WTC11 (cell line): ENCODE measurements around the gene ATP6V1C2.

Experiments
- CTCF ChIP-seq: fragments of 200-600 bp; IDR thresholded peaks from 2 replicates; pipeline ENCODE4 v1.8.0; 2022; ENCODE audit warnings: antibody characterized with exemption
- IRF1 ChIP-seq: sonication (generic); formaldehyde crosslinking; IDR thresholded peaks from 2 replicates; pipeline ENCODE4 v1.8.0; 2023; ENCODE audit warnings: missing genetic modification reagents
- NFYB ChIP-seq: sonication (generic); formaldehyde crosslinking; conservative IDR thresholded peaks from 2 replicates; pipeline ENCODE4 v1.8.0; 2022; ENCODE audit warnings: low read depth, missing genetic modification reagents
- NR1H2 ChIP-seq: sonication (generic); formaldehyde crosslinking; IDR thresholded peaks from 2 replicates; pipeline ENCODE4 v1.9.0; 2021; ENCODE audit warnings: mild to moderate bottlenecking, moderate library complexity, missing genetic modification reagents
- NR3C1 ChIP-seq: sonication (generic); formaldehyde crosslinking; conservative IDR thresholded peaks from 2 replicates; pipeline ENCODE4 v1.8.1; 2023; ENCODE audit warnings: low read depth, mild to moderate bottlenecking, missing genetic modification reagents
- SMAD3 ChIP-seq: sonication (generic); formaldehyde crosslinking; IDR thresholded peaks from 2 replicates; pipeline ENCODE4 v1.8.0; 2022; ENCODE audit warnings: missing genetic modification reagents, mild to moderate bottlenecking, borderline replicate concordance
- TEAD4 ChIP-seq: sonication (generic); formaldehyde crosslinking; IDR thresholded peaks from 2 replicates; pipeline ENCODE4 v1.8.0; 2022; ENCODE audit warnings: mild to moderate bottlenecking, missing genetic modification reagents
- USF1 ChIP-seq: sonication (generic); formaldehyde crosslinking; IDR thresholded peaks from 2 replicates; pipeline ENCODE4 v1.8.0; 2022; ENCODE audit warnings: mild to moderate bottlenecking, missing genetic modification reagents
- ZNF425 ChIP-seq: fragments of 250-450 bp; sonication (Bioruptor Pico); conservative IDR thresholded peaks from 2 replicates; pipeline ENCODE4 v1.9.0; 2021; ENCODE audit warnings: mild to moderate bottlenecking

GRCh38 chr2:10686176-10686730 is 35.2 kb upstream of the ATP6V1C2 start:
- TF ChIP-seq NFYB (CRISPR knock-in tag) (no peak), CTCF (no peak), ZNF425 (CRISPR knock-in tag) (no peak), USF1 (CRISPR knock-in tag) (no peak), NR1H2 (CRISPR knock-in tag) (no peak), TEAD4 (CRISPR knock-in tag) (no peak), SMAD3 (CRISPR knock-in tag) (no peak), NR3C1 (CRISPR knock-in tag) (no peak), IRF1 (CRISPR knock-in tag) (no peak)
